ENCODE data around the gene ITPKB. TPM values are rescaled to one million over a fixed set of nuclear protein-coding genes. Genes with fewer than 3 reads are reported as not detected.

The ITPKB gene
- total RNA-seq, 1 experiment from 2014 or later: 4.4 TPM

DNA sequence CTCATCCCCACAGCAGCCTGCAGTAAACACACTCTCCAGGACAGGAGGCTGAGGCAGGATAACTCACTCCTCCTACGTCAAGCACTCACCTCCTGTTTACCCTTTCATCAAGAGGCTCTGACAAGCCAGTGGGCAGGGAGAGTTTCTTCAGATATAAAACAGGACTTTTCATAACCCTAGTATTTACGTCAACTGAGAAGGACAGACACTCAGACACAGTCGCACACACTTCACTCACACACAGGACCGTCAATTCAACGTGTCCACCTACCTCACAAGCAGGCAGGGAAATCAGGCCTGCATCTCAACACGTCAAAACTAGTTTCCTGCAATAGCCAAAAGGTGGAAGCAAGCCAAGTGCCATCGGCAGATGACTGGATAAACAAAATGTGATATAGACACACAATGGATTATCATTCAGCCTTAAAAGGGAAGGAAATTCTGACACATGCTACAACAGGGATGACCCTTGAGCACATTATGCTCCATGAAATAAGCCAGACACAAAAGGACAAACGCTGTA is 48.6 kb downstream of the ITPKB start:
- Mint-ChIP-seq H3K27ac (ENCODE audit: unreplicated experiment) (no peak overlapping the region), H3K36me3 (ENCODE audit: insufficient read depth, unreplicated experiment) (no peaks in the 10 kb centered on the region), H3K27me3 (ENCODE audit: insufficient read depth, unreplicated experiment) (no peaks in the 10 kb centered on the region), H3K9me3 (ENCODE audit: unreplicated experiment) (no peaks in the 10 kb centered on the region), H3K4me1 (ENCODE audit: low read depth, unreplicated experiment) (peaks cover 5% of the 10 kb centered on the region), H3K4me3 (ENCODE audit: unreplicated experiment) (no peak overlapping the region)
- TF ChIP-seq, protein P1, sequence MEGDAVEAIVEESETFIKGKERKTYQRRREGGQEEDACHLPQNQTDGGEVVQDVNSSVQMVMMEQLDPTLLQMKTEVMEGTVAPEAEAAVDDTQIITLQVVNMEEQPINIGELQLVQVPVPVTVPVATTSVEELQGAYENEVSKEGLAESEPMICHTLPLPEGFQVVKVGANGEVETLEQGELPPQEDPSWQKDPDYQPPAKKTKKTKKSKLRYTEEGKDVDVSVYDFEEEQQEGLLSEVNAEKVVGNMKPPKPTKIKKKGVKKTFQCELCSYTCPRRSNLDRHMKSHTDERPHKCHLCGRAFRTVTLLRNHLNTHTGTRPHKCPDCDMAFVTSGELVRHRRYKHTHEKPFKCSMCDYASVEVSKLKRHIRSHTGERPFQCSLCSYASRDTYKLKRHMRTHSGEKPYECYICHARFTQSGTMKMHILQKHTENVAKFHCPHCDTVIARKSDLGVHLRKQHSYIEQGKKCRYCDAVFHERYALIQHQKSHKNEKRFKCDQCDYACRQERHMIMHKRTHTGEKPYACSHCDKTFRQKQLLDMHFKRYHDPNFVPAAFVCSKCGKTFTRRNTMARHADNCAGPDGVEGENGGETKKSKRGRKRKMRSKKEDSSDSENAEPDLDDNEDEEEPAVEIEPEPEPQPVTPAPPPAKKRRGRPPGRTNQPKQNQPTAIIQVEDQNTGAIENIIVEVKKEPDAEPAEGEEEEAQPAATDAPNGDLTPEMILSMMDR (IDR thresholded peaks at IDR 0.05; ENCODE audit: insufficient read depth in 1 of 2, low read depth in 1 of 2, low read length in 1 of 2, severe bottlenecking in 1 of 2, unreplicated experiment in 1 of 2): no peak
- intact Hi-C loops (cut with micrococcal nuclease; ENCODE audit: unreplicated experiment): no loop called here
- H3K27me3 ChIP-seq (replicated peaks; ENCODE audit: control insufficient read depth, insufficient read depth, low read length): no peaks in the 10 kb centered on the region; the same call in 1 of the 2 replicates
- ChIA-PET POLR2A (no interaction called here), CTCF (no interaction called here)
- H3K9me3 ChIP-seq: no peaks in the 10 kb centered on the region
- no peak for DNase-seq
- no peaks in the 10 kb centered on the region for H3K36me3 ChIP-seq (ENCODE audit: control insufficient read depth, insufficient read depth, low read length)
- no TSS peak for BruUV-seq (replicated peaks)
- H3K4me1 ChIP-seq: no peaks in the 10 kb centered on the region
- H3K4me3 ChIP-seq (ENCODE audit: low read depth, low read length): no peak overlapping the region

DNA sequence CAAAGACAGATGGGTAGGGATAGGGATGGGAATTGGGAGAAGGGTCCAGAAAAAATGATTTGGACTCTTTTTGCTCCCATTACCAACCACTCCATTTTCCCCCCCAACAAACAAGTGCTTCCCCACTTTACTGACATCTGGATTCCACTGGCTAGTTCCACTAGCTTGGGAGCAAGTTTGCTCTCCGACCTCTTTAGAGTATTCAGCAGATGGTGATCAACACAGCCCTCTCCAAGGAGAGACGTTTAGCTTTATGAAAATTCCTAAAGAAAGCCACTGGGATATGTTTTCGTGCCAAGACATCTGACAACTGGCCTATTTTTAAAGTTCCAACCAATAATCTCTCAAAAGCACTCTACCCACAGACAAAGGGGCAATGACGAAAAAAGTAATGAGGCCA is 50.3 kb downstream of the ITPKB start:
- BruUV-seq (replicated peaks): no TSS peak
- intact Hi-C loops (cut with micrococcal nuclease; ENCODE audit: unreplicated experiment): no loop called here
- no peaks in the 10 kb centered on the region for H3K36me3 ChIP-seq (ENCODE audit: control insufficient read depth, insufficient read depth, low read length)
- no peak overlapping the region for H3K4me3 ChIP-seq (ENCODE audit: low read depth, low read length)
- peaks cover 6% of the 10 kb centered on the region for H3K4me1 Mint-ChIP-seq (ENCODE audit: low read depth, unreplicated experiment)
- no peak overlapping the region for H3K4me3 Mint-ChIP-seq (ENCODE audit: unreplicated experiment)
- H3K9me3 Mint-ChIP-seq (ENCODE audit: unreplicated experiment): no peaks in the 10 kb centered on the region
- TF ChIP-seq, protein P1 (IDR thresholded peaks at IDR 0.05; ENCODE audit: insufficient read depth in 1 of 2, low read depth in 1 of 2, low read length in 1 of 2, severe bottlenecking in 1 of 2, unreplicated experiment in 1 of 2): no peak
- ChIA-PET POLR2A (no interaction called here), CTCF (interaction anchor here (0.6 kb wide), 1 partner anchor 569 kb away, joined by 3 read pairs; no protein-coding TSS in a partner anchor)
- DNase-seq: no peak
- H3K27me3 Mint-ChIP-seq (ENCODE audit: insufficient read depth, unreplicated experiment): no peaks in the 10 kb centered on the region
- H3K27me3 ChIP-seq (replicated peaks; ENCODE audit: control insufficient read depth, insufficient read depth, low read length): no peaks in the 10 kb centered on the region; the same call in 1 of the 2 replicates
- no peaks in the 10 kb centered on the region for H3K9me3 ChIP-seq
- H3K4me1 ChIP-seq: no peaks in the 10 kb centered on the region
- H3K36me3 Mint-ChIP-seq (ENCODE audit: insufficient read depth, unreplicated experiment): no peaks in the 10 kb centered on the region
- H3K27ac Mint-ChIP-seq (ENCODE audit: unreplicated experiment): no peak overlapping the region

DNA sequence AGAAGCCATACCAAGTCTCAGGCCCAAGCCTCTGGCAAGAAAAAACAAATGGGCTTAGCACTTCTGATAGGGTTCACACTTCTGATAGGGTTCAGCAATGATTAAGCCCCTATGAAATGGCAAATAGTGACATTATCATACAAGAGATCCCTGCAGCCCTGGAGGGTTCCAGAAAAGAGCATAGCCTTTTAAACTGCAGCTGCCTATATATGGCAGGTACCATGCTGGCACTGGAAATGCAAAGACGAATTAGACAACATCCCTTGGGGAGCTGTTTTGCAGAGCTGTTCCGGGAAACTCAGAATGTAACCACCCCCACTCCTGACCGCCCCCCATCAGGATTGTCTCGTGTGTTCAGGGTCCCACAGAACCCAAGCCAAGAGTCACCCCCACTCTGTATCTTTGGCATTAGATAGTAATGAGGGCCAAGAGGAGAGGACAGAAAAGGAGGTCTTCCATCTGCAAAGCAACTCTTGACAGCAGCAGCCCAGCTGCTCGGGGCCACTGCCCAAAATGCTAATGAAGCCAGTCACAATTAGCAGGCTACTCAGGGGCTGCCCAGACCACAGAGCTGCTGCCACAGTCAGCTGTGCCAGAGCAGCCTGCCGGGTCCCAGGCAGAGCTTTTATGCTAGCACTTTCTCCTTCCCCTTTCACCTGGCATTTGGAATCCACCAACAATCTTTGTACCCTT is 50.9 kb downstream of the ITPKB start:
- Histone ChIP-seq H3K9me3 (no peaks in the 10 kb centered on the region), H3K36me3 (ENCODE audit: control insufficient read depth, insufficient read depth, low read length) (no peaks in the 10 kb centered on the region), H3K27me3 (replicated peaks; ENCODE audit: control insufficient read depth, insufficient read depth, low read length) (no peaks in the 10 kb centered on the region; the same call in 1 of the 2 replicates), H3K4me3 (ENCODE audit: low read depth, low read length) (no peak overlapping the region), H3K4me1 (no peaks in the 10 kb centered on the region)
- TF ChIP-seq, protein P1 (IDR thresholded peaks at IDR 0.05; ENCODE audit: insufficient read depth in 1 of 2, low read depth in 1 of 2, low read length in 1 of 2, severe bottlenecking in 1 of 2, unreplicated experiment in 1 of 2): no peak
- ChIA-PET POLR2A (no interaction called here), CTCF (no interaction called here)
- no peaks in the 10 kb centered on the region for H3K36me3 Mint-ChIP-seq (ENCODE audit: insufficient read depth, unreplicated experiment)
- H3K27ac Mint-ChIP-seq (ENCODE audit: unreplicated experiment): no peak overlapping the region
- intact Hi-C loops (cut with micrococcal nuclease; ENCODE audit: unreplicated experiment): no loop called here
- BruUV-seq (replicated peaks): no TSS peak
- H3K27me3 Mint-ChIP-seq (ENCODE audit: insufficient read depth, unreplicated experiment): no peaks in the 10 kb centered on the region
- no peak for DNase-seq
- no peaks in the 10 kb centered on the region for H3K9me3 Mint-ChIP-seq (ENCODE audit: unreplicated experiment)
- H3K4me3 Mint-ChIP-seq (ENCODE audit: unreplicated experiment): no peak overlapping the region
- H3K4me1 Mint-ChIP-seq (ENCODE audit: low read depth, unreplicated experiment): peaks cover 6% of the 10 kb centered on the region
